Fibroblast of the aortic adventitia (primary cell): ENCODE measurements around the gene GIPC1. TPM values are rescaled to one million over a fixed set of nuclear protein-coding genes. Genes with fewer than 3 reads are reported as not detected.
"Not testable (repeated sequence)": the region's sequence is repeated elsewhere in the genome, so short reads cannot be mapped to it uniquely, and the experiment has no call there.

ENCODE experiments used
- DNase-seq: peaks from one replicate; pipeline ENCODE4 v3.0.0-alpha.2; 2010; ENCODE audit warnings: low read depth
- H3K4me3 ChIP-seq: 2 replicates; pipeline ENCODE4 v1.5.1; 2011; ENCODE audit warnings: low read depth, mild to moderate bottlenecking, control low read depth, low read length, moderate library complexity
- total RNA-seq: library from RNA; depleted of rRNA; stranded (reverse); fragments of >200 nt; gene quantifications from 2 replicates; pipeline ENCODE4 v1.2.3, GENCODE V29; 2012; ENCODE audit warnings: low replicate concordance
- TF ChIP-seq, protein P1 (sequence below): IDR thresholded peaks from 2 replicates; pipeline ENCODE4 v1.5.1; 2011; ENCODE audit warnings: mild to moderate bottlenecking, low read length, control low read depth, inconsistent platforms; ENCODE audit not compliant: insufficient read depth

GIPC1 gene
- total RNA-seq, 1 donor = 93.5 TPM

DNA sequence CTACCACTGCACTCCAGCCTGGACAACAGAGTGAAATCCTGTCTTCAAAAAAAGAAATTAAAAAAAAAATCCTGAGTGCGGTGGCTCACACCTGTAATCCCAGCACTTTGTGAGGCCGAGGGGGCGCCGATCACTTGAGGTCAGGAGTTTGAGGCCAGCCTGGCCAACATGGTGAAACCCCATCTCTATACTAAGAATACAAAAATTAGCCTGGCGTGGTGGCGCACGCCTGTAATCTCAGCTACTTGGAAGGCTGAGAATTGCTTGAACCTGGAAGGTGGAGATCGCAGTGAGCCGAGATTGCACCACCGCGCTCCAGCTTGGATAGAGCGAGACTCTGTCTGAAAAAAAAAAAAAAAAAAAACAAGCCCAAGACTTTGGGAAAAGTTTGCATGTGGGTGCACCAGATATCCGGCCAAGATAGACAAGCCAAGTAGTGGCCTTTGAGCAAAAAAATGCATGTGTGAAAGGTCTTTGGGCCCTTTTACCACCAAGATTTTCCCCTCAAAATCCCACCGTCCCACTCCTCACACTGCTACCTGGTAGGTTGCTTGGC lies 16.6 kb upstream of the GIPC1 start:
- no peak for DNase-seq
- TF ChIP-seq, protein P1, sequence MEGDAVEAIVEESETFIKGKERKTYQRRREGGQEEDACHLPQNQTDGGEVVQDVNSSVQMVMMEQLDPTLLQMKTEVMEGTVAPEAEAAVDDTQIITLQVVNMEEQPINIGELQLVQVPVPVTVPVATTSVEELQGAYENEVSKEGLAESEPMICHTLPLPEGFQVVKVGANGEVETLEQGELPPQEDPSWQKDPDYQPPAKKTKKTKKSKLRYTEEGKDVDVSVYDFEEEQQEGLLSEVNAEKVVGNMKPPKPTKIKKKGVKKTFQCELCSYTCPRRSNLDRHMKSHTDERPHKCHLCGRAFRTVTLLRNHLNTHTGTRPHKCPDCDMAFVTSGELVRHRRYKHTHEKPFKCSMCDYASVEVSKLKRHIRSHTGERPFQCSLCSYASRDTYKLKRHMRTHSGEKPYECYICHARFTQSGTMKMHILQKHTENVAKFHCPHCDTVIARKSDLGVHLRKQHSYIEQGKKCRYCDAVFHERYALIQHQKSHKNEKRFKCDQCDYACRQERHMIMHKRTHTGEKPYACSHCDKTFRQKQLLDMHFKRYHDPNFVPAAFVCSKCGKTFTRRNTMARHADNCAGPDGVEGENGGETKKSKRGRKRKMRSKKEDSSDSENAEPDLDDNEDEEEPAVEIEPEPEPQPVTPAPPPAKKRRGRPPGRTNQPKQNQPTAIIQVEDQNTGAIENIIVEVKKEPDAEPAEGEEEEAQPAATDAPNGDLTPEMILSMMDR = no peak
- H3K4me3 ChIP-seq = no peak overlapping the region

DNA sequence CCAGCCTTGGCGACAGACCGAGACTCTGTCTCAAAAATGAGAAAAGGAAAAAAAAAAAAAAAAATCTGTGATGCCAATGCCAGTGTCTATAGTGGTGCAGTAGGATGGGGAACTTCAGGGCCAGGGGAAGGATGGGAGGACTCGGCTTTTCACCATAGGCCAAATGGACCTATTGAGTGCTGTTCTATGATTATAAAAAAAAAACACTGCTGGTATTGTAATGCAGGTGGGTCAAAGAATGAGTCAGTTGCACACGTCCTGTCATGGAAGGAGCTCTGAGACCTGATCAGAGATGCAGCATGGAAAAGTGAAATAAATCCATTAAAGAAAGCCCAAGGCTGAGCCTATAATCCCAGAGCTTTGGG lies 15.3 kb upstream of the GIPC1 start:
- TF ChIP-seq, protein P1 = no peak
- no peak for DNase-seq
- no peak overlapping the region for H3K4me3 ChIP-seq

DNA sequence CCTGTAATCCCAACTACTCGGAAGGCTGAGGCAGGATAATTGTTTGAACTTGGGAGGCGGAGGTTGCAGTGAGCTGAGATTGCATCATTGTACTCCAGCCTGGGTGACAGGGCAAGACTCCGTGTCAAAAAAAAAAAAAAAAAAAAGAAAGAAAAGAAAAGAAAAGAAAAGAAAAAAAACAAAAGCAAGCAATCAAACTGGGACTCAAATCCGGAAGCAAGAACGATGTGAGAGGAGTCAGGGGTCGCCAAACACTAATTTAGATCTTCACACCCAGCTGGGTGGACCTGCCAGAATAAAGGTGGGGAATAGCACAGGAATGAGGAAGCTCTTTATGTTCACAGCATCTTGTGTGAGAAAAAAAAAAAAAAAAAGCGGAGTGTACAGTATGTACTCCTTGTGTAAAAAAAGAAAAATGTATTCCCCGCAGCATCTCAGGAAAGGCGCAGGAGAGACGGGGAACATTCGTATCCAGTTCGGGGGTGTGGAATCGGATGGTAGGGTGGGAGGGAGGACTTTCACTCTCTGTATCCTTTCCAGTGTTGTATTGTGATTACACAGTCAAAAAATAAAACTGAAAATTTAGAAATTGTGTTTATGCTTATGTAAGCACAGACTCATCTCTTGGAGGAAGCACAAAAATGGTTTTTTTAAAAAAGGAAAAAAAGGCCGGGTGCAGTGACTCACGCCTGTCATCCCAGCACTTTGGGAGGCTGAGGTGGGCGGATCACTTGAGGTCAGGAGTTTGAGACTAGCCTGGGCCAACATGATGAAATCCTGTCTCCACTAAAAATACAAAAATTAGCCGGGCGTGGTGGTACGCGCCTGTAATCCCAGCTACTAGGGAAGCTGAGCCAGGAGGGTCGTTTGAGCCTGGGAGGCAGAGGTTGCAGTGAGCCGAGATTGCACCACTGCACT lies 14.6 kb upstream of the GIPC1 start:
- TF ChIP-seq, protein P1 = no peak
- H3K4me3 ChIP-seq = peak overlapping the region; percentile 31
- peak; percentile 91 for DNase-seq

DNA sequence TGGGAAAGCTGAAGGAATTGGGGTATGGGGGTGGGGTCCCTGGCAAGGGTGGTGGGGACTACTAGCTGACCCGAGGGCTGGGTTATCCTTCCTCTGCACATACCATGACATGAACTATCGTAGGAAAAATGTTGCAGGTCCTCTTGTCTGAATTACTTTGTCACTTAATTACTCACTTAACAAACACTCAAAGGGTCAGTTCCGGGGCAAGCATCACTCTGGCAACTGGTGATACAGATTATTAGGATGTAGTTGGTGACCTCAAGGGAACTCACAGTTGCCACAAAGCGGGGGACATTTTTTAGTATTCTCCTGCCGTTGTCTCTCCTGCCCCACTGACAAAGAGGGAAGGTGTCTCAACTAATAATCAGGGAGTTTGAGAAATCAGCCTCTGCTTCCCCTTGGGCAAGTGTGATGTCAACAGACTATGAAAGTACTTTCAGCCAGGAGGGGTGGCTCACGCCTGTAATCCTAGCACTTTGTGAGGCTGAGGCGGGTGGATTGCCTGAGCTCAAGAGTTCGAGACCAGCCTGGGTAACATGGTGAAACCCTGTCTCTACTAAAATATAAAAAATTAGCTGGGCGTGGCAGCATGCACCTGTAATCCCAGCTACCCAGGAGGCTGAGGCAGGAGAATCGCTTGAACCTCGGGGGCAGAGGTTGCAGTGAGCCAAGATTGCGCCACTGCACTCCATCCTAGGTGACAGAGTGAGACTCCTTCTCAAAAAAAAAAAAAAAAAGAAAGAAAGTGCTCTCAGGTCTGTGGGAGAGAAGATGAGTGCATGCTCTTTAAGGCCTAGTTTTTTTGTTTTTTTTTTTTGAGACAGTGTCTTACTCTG lies 12.0 kb upstream of the GIPC1 start:
- DNase-seq = peak; percentile 46
- no peak overlapping the region for H3K4me3 ChIP-seq

DNA sequence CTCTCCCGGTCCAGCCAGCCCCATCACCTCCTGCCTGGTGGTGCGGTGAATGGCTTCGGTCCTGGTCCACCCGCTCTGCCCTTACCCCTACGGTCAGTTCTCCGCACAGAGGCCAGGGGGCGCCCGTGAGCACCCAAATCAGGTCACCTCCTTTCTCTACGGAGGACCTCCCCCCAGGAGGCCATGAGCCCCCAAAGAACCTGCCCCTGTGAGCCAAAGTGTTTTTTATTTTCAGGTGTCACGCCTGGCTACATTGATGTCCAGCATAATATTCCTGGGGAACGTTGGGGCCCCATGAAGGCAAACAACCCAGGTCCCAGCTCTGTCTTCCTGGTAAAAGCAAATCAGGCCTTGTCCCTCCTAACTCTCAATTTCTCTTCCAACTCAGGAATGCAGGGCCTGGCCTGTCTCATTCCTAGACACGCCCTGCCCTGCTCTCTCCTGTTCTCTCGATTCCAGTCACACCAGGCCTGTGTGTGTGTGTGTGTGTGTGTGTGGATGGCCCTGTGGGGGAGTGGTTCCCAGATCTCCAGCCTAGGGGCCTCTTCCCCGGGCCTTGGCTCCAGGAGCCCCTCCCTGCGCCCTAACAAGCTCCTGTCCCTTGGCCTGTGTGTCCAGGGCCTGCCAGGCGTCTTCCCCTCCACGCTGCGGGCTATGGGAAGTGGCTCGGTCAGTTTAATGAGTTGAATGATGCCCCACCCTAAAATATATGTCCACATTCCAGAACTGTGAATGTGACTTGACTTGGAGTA lies 9.7 kb upstream of the GIPC1 start:
- H3K4me3 ChIP-seq = no peak overlapping the region
- DNase-seq = peak; percentile 84
- TF ChIP-seq, protein P1 = peak; percentile 87

More for the DNA sequence above, 12.0 kb upstream of the GIPC1 start:
- TF ChIP-seq, protein P1 = no peak

DNA sequence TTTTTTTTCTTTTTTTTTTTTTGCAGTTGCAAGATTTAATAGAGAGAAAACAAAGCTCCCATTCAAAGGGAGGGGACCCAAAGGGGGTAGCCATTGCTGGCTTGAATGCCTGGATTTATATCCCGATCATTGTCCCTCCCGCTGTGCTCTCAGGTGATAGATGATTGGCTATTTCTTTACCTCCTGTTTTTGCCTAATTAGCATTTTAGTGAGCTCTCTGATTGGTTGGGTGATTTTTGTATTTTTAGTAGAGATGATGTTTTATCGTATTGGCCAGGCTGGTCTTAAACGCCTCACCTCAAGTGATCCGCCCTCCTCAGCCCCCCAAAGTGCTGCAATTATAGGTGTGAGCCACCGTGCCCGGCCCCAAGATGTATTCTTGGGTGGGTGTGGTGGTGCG lies 8.6 kb upstream of the GIPC1 start:
- not testable (repeated sequence) for DNase-seq, H3K4me3 ChIP-seq
